GM20431 (cell line): ENCODE data around the gene PLXNB2.

ENCODE experiments used
- in situ Hi-C: fragments of 300-500 bp; cut with MseI, MboI; formaldehyde crosslinking; loops from one replicate; pipeline ENCODE4 v1.15.0; 2020; ENCODE audit warnings: low sequenced_read_pairs; ENCODE audit not compliant: unreplicated experiment

The PLXNB2 gene

GRCh38 chr22:50284479-50284878 is 23.0 kb downstream of the PLXNB2 start:
- in situ Hi-C loops = no loop called here

GRCh38 chr22:50283821-50284220 is 23.6 kb downstream of the PLXNB2 start:
- in situ Hi-C loops = no loop called here

- in situ Hi-C loops = no loop called here
Measured at GRCh38 chr22:50282361-50283155, 24.9 kb downstream of the PLXNB2 start.

- in situ Hi-C loops = no loop called here
Measured at GRCh38 chr22:50281957-50282356, 25.5 kb downstream of the PLXNB2 start.

GRCh38 chr22:50281384-50281760 is 26.1 kb downstream of the PLXNB2 start:
- in situ Hi-C loops = no loop called here

- in situ Hi-C loops = no loop called here
Measured at GRCh38 chr22:50280708-50281383, 26.6 kb downstream of the PLXNB2 start.

- in situ Hi-C loops = no loop called here
Measured at GRCh38 chr22:50280022-50280707, 27.3 kb downstream of the PLXNB2 start.

GRCh38 chr22:50278956-50279619 is 28.4 kb downstream of the PLXNB2 start:
- in situ Hi-C loops = loop anchor here (10.0 kb wide), 1 partner anchor 46 kb away; the partner anchor contains the start of gene DENND6B

GRCh38 chr22:50278461-50278860 is 29.0 kb downstream of the PLXNB2 start:
- in situ Hi-C loops = loop anchor here (10.0 kb wide), 1 partner anchor 46 kb away; the partner anchor contains the start of gene DENND6B

GRCh38 chr22:50277761-50278160 is 29.7 kb downstream of the PLXNB2 start:
- in situ Hi-C loops = loop anchor here (10.0 kb wide), 1 partner anchor 47 kb away; the partner anchor contains the start of gene DENND6B

- in situ Hi-C loops = loop anchor here (10.0 kb wide), 1 partner anchor 49 kb away; the partner anchor contains the start of gene DENND6B
Measured at GRCh38 chr22:50276143-50276542, 31.3 kb downstream of the PLXNB2 start.

- in situ Hi-C loops = loop anchor here (10.0 kb wide), 1 partner anchor 49 kb away; the partner anchor contains the start of gene DENND6B
Measured at GRCh38 chr22:50275181-50276055, 32.0 kb downstream of the PLXNB2 start.

GRCh38 chr22:50274771-50275170 is 32.7 kb downstream of the PLXNB2 start:
- in situ Hi-C loops = loop anchor here (10.0 kb wide), 1 partner anchor 50 kb away; the partner anchor contains the start of gene DENND6B

GRCh38 chr22:50274311-50274710 is 33.1 kb downstream of the PLXNB2 start:
- in situ Hi-C loops = loop anchor here (10.0 kb wide), 1 partner anchor 50 kb away; the partner anchor contains the start of gene DENND6B

GRCh38 chr22:50273781-50274180 is 33.7 kb downstream of the PLXNB2 start:
- in situ Hi-C loops = loop anchor here (10.0 kb wide), 1 partner anchor 51 kb away; the partner anchor contains the start of gene DENND6B

- in situ Hi-C loops = loop anchor here (10.0 kb wide), 1 partner anchor 51 kb away; the partner anchor contains the start of gene DENND6B
Measured at GRCh38 chr22:50273352-50273751, 34.1 kb downstream of the PLXNB2 start.

- in situ Hi-C loops = loop anchor here (10.0 kb wide), 1 partner anchor 53 kb away; the partner anchor contains the start of gene DENND6B
Measured at GRCh38 chr22:50272044-50272802, 35.2 kb downstream of the PLXNB2 start.

GRCh38 chr22:50271519-50271970 is 35.9 kb downstream of the PLXNB2 start:
- in situ Hi-C loops = loop anchor here (10.0 kb wide), 1 partner anchor 53 kb away; the partner anchor contains the start of gene DENND6B
